Activated naive CD8-positive, alpha-beta T cell (primary cell): Measurements from ENCODE around the gene RRP15.
A peak's percentile ranks its signal among the peaks of the same experiment; 100 is the strongest.

Experiments
- H3K27ac Mint-ChIP-seq: one replicate; pipeline ENCODE4 v1.8.0; 2021; ENCODE audit warnings: mixed read lengths
- H3K27me3 Mint-ChIP-seq: one replicate; pipeline ENCODE4 v1.8.0; 2021; ENCODE audit warnings: mixed read lengths
- H3K36me3 Mint-ChIP-seq: one replicate; pipeline ENCODE4 v1.8.0; 2021; ENCODE audit warnings: mixed read lengths
- H3K4me1 Mint-ChIP-seq: one replicate; pipeline ENCODE4 v1.8.0; 2021; ENCODE audit warnings: low read depth, mixed read lengths
- H3K4me3 Mint-ChIP-seq: one replicate; pipeline ENCODE4 v1.8.0; 2021; ENCODE audit warnings: mild to moderate bottlenecking, mixed read lengths
- H3K9me3 Mint-ChIP-seq: one replicate; pipeline ENCODE4 v1.8.0; 2021; ENCODE audit warnings: low read depth, mixed read lengths

The RRP15 gene

DNA sequence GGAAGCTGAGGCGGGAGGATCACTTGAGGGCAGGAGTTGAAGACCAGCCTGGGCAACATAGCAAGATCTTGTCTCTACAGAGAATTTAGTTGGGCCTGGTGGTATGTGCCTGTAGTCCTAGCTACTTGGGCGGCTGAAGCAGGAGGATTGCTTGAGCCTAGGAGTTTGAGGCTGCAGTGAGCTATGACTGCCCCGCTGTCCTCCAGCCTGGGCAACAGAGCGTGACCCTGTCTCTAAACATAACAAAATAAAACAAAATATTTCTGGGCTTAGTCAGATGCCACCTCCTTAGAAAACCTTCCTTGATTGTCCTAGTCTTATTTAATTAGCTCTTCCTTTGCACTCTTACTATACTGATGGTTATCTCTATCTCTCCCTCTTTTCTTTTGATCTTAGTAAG is 68.6 kb downstream of the RRP15 start:
- Mint-ChIP-seq H3K36me3 (no peaks in the 10 kb centered on the region), H3K4me1 (peaks cover 18% of the 10 kb centered on the region)

DNA sequence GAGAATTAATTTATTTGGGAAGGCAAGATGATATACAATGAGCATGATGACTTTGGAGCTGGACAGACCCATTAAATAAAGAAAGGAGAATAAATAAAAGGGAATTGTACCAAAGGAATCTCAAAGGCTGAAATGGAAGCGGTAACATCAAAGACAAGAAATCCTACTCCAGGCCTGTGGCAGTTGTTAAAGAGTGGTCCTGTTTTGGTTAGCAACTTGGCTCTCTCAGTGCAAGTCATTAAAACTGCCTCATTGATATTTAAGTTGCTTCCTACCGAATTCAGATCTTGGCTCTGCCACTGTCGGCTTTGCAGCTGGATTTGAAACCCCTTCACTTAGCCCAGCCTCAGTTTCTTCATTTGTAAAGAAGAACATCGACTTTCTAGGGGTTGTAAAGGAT is 70.2 kb downstream of the RRP15 start:
- Mint-ChIP-seq H3K4me3 (no peak overlapping the region), H3K4me1 (peaks cover 15% of the 10 kb centered on the region), H3K27ac (no peak overlapping the region), H3K27me3 (peaks cover 5% of the 10 kb centered on the region), H3K36me3 (no peaks in the 10 kb centered on the region), H3K9me3 (no peaks in the 10 kb centered on the region)

More for the DNA sequence above, 68.6 kb downstream of the RRP15 start:
- Mint-ChIP-seq H3K27ac (no peak overlapping the region), H3K9me3 (no peaks in the 10 kb centered on the region), H3K27me3 (peaks cover 10% of the 10 kb centered on the region), H3K4me3 (no peak overlapping the region)

DNA sequence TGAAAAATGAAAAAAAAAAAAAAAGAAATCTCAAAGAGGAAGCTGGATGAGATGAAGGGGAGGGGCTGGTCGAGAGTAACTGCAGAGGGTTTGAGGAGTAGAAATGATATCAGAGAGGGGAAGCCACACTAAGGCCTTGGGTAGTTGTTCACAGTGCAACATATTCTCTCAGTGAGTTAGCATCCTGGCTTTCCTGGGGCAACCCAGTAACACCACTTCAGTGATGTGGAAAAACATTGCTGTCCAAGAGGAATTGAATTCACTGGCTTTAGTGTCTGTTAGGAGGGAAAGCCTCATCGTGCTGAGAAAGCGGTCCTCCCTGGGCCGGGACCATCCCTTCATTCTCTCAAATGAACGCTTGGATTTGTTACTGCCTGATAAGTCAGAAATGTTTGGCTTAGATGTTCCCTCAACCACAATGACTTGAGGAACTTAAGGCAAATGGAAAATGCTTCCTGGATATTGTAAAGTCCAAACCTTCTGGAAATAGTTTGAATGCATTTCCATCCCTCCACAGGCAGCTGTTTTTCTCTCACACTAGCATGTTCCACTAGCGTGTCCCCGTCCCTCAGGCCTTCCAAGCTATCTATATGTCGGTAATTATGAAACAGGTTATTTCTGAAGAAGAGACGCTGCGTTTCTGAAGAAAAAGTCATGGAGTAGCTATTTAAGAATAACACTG is 72.3 kb downstream of the RRP15 start:
- Mint-ChIP-seq H3K27me3 (peaks cover 3% of the 10 kb centered on the region), H3K27ac (no peak overlapping the region), H3K36me3 (no peaks in the 10 kb centered on the region), H3K4me1 (peaks cover 2% of the 10 kb centered on the region), H3K4me3 (no peak overlapping the region), H3K9me3 (no peaks in the 10 kb centered on the region)

DNA sequence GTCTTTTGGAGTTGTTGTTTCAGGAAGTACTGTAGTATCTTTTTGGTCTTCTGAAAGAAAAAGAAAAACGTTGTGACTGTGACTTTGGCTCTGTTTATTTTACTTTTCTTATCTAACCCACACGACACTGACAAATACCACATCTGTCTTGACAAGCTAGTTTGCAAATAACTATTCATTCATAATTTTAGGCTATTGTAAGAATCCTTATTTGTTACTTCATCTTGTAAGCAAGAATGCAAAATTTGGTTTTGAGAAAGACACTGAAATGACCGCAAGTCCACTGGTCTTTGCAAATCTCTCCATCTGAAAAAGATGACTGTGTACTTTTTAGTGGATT is 72.8 kb downstream of the RRP15 start:
- Mint-ChIP-seq H3K27ac (no peak overlapping the region), H3K27me3 (peaks cover 3% of the 10 kb centered on the region), H3K9me3 (no peaks in the 10 kb centered on the region), H3K4me1 (no peaks in the 10 kb centered on the region), H3K4me3 (no peak overlapping the region), H3K36me3 (no peaks in the 10 kb centered on the region)

DNA sequence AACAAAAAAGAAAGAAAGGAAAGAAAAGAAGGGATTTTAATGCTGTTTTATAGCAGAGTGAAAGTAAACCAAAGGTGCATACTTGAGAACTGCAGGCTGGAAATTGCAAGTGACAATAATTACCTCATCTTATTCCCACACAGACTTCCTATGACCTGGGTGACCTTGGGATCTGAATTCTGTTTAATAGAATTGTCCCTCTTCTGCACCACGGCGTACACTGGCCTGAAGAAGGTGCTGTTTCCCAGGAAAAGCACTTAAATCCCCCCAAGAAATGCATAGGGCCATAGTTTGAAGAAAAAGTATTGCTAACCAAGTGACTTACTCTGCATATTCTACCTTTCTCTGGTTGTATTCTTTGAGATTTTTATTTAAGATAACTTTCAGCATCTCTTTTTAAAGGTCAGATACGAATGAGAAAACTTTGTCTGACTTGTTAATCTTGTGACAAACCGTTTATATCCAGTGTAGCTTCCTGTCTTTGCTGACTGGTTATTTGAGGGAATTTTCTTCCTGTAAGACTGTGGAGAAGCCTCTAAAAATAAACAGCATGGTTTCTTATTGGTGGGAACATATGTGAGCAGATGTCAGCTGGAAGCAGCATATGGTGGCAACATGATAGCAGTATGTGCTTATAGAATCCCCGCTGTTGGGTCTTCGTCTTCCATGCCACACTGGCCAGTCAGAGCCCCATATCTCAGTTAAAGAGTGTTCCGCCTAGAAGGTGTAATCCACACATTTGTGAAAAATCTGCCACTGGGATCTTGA is 76.4 kb downstream of the RRP15 start:
- Mint-ChIP-seq H3K27ac (no peak overlapping the region), H3K9me3 (no peaks in the 10 kb centered on the region), H3K4me3 (no peak overlapping the region), H3K36me3 (no peaks in the 10 kb centered on the region), H3K27me3 (no peaks in the 10 kb centered on the region), H3K4me1 (no peaks in the 10 kb centered on the region)

DNA sequence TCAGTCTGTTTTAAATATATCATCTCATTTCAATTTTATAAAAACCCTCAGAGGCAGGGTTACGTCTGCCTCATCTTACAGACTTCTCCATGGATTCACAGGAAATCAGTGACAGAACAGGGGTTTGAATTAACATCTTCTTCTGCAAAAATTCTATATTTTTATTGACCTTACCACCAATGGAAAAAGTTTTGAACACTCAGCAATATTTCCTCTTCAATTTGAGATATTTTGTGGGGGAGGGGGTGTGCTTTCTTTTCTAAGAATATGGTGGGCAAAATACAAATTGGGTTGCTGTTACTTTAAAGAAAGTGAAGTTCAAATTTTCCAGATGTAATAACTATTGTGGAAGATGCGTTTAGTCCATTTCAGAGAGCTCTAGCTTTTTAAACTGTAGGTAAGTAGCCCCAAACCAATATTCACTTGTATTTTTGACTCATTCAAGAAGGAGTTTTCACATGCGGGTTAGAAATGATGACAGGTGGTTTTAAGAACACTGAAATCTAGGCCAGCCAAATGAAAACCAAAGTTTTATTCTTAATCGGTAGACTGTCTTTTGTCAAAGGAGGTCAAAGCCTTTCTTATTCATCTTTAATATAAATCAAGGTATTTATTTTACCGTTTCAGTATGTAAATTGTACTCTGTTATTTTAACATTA is 77.5 kb downstream of the RRP15 start:
- Mint-ChIP-seq H3K9me3 (no peaks in the 10 kb centered on the region), H3K36me3 (no peaks in the 10 kb centered on the region), H3K27me3 (no peaks in the 10 kb centered on the region), H3K27ac (no peak overlapping the region), H3K4me3 (no peak overlapping the region), H3K4me1 (no peaks in the 10 kb centered on the region)

DNA sequence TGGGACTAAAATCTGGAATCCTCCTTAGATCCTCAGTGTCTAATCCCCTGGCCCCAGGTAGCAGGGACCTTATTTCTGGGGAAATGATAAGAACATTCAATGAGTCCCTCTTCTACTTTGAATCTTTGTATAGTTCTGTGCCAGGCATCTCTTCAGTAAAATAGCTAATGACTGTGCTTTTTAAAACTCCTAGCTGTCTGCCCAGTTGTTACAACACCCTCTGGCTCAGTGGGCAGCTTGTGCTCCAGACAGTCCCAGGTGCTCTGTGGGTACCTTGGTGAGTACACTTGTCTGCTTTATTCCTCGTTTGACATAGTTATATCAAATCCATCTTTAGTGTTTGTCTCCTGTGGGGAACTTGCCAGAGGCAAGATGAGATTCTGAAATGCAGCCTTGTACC is 78.0 kb downstream of the RRP15 start:
- H3K9me3 Mint-ChIP-seq = no peaks in the 10 kb centered on the region
- H3K4me3 Mint-ChIP-seq = no peak overlapping the region
- no peaks in the 10 kb centered on the region for H3K36me3 Mint-ChIP-seq
- H3K27me3 Mint-ChIP-seq = no peaks in the 10 kb centered on the region
- H3K4me1 Mint-ChIP-seq = no peaks in the 10 kb centered on the region
- no peak overlapping the region for H3K27ac Mint-ChIP-seq

DNA sequence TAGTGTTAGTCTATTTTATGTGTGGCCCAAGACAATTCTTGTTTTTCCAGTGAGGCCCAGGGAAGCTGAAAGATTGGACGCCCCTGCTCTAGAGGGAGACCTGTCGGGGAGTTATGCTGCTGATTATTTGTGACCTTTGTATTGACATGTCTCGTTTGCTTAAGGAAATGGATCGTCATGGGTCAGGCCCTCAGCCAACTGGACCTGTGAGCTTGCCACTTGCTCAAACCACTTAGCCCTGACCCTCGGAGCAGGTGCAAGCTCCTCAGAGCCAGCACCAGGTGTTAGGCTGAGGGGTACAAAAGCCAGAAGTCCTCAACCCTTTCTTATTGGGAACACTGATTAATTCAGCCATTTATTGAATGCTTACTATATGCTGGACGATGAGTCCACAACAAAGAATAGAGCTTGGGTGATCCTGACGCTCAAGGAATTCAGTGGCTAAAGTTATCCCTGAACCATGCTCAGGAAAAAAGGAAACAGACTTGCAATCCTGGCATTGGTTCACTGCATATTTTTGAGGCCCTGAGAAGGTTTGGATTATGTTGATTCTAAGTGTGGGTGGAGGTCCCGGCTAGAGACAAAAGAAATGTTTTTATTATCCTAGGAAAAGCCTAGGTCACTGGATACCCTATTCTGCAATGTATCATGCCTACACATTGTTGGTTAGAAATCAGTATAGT is 79.1 kb downstream of the RRP15 start:
- Mint-ChIP-seq H3K36me3 (no peaks in the 10 kb centered on the region), H3K27me3 (no peaks in the 10 kb centered on the region), H3K9me3 (no peaks in the 10 kb centered on the region), H3K4me3 (no peak overlapping the region), H3K4me1 (no peaks in the 10 kb centered on the region), H3K27ac (no peak overlapping the region)

DNA sequence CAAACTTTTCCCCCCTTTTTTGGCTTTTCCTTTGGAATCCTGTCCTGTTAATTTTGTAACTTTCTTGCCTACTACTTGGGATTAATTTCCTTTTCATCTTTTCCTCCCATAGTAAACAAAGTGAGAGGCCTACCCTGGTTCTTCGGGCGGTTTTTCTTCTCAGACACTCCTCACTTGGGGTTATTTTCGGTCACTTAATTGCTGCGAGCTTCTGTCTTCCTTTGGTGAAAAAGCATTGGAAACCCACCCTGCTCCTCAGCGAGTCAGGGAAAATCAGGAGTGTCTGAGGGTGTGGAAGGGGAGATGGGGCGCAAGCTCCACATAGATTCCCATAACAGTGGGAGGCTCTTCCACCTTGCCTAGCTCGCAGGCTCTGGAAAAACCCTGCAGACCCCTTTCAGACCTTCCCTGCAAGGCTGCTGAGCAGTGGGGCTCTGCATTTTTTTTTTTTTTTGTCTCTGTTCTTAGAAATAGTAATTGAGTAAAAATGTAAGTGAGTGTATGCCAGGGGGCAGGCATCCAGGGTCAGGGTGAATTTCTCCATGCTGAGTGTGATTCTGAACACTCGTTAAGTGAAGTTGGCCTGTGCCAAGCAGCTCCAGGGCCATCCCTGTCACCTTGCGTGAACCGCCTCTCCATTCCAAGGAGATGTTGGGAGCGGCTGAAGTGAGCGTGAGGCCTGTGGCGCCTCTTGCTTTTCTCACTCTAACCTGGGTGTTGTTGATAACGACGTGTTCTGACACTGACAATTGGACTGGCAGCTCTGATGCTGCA is 80.3 kb downstream of the RRP15 start:
- Mint-ChIP-seq H3K36me3 (no peaks in the 10 kb centered on the region), H3K9me3 (no peaks in the 10 kb centered on the region), H3K27me3 (no peaks in the 10 kb centered on the region), H3K4me3 (no peak overlapping the region), H3K4me1 (peaks cover 3% of the 10 kb centered on the region), H3K27ac (peak overlapping the region; percentile 28)

DNA sequence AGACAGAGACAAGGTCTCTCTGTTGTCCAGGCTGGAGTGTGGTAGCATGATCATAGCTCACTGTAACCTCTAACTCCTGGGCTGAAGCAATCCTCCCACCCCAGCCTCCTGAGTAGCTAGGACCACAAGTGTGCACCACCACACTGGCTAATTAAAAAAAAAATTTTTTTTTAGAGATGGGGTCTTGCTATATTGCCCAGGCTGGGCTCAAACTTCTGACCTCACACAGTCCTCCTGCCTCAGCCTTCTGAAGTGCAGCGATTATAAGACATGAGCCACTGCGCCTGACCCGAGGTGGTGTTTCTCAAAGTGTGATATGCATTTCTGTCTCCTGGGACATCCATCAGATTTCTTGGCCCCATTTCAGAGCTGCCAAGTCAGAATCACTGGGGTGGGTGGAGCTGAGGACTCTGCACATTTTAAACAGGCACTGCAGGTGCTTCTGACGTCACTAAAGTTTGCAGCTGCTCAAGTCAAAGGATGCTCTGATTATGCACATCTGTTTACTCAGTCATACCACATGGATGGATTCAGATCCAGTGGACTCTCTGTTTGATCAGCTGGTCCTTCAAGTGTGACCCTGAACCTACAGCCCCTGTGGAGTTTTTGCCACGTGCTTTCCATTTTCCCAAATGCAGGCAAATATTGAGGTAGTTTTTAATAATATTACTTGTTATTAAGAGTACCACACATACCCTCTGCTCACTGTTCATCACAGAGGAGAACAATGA is 81.4 kb downstream of the RRP15 start:
- Mint-ChIP-seq H3K27me3 (no peaks in the 10 kb centered on the region), H3K4me3 (no peak overlapping the region), H3K36me3 (no peaks in the 10 kb centered on the region), H3K9me3 (no peaks in the 10 kb centered on the region), H3K27ac (no peak overlapping the region), H3K4me1 (peaks cover 5% of the 10 kb centered on the region)

DNA sequence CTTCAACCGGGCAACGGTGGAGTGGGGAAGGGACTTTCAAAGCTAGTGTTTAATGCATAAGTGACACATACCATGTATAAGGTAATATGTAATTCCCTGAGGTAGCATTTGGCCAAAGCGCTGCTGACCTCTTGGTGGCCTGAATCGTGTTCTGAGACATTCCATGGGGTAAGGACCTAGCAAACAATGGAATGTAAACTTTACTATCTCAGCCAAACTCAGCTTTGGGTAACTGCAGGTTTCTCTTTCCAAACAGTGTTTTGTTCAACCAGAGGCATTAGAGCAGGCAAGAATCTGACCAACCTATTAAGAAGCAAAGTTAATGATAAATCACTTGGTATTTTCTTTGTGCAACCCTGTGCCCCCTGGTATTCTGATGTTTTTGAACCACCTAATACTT is 82.0 kb downstream of the RRP15 start:
- Mint-ChIP-seq H3K4me1 (peaks cover 5% of the 10 kb centered on the region), H3K4me3 (no peak overlapping the region), H3K27me3 (no peaks in the 10 kb centered on the region), H3K9me3 (no peaks in the 10 kb centered on the region), H3K27ac (no peak overlapping the region), H3K36me3 (no peaks in the 10 kb centered on the region)

DNA sequence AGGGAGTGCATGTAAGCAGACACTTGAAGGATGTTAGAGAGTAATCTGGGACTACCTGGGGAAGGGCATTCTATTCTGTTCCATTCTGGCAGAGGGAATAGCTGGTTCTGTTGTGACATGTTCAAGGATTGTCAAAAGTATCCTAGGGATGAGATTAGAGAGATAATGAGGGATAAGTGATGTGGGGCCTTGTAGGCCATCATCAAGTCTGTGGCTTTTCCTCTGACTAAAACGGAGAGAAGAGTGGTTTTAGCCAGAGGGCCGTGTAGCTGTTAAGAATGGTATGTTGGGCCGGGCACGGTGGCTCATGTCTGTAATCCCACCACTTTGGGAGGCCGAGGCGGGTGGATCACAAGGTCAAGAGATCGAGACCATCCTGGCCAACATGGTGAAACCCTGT is 83.6 kb downstream of the RRP15 start:
- Mint-ChIP-seq H3K9me3 (no peaks in the 10 kb centered on the region), H3K36me3 (no peaks in the 10 kb centered on the region), H3K4me1 (peaks cover 5% of the 10 kb centered on the region), H3K4me3 (no peak overlapping the region), H3K27ac (no peak overlapping the region), H3K27me3 (peaks cover 2% of the 10 kb centered on the region)

DNA sequence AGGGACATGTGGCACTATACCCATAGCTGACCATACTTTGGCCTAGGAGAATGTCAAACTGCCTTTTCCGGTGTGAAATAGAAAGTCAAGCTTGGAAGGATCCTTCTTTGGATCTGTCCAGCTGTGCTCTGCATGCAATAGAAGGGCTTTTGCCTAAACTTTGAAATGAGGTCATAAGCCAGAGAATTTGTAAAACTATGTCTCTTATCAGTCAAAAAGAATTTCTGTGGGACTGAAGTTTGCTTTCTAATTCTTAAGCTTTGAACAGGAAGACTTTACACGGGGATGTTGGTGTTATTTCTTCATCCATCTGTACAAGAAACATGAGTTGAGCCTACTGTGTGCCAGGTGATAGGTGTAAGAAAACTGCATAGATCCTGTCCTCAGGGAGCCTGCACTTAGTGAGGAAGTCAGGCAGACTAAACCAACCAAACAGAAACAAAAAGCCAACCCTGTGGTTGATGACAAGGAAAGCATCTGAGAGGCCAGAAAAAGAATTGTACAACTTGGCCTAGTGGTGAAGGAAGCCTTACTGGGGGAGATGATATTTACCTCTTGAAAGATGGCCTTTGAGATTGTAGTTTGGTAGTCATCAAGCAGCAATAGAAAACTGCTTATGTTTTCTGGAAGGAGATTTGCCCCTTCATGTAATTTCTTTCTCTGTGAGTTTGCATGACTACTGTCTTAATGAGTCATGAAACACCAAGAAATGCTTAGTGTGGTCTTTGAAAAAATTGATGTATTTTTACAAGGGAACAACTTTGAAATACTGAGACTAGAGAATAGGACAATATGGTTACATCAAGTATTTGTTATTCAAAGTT is 84.8 kb downstream of the RRP15 start:
- Mint-ChIP-seq H3K27ac (no peak overlapping the region), H3K36me3 (no peaks in the 10 kb centered on the region), H3K27me3 (peaks cover 8% of the 10 kb centered on the region), H3K4me3 (no peak overlapping the region), H3K9me3 (no peaks in the 10 kb centered on the region), H3K4me1 (peaks cover 5% of the 10 kb centered on the region)
